Measurements from ENCODE around the gene SCO2. TPM values are rescaled to one million over a fixed set of nuclear protein-coding genes. Genes with fewer than 3 reads are reported as not detected.
A peak's percentile ranks its signal among the peaks of the same experiment; 100 is the strongest.

The SCO2 gene
- total and polyA plus RNA-seq, 9 of the 15 experiments (the other 6 are each of a cell fraction or from before 2014, with no cell fraction given) = 0.34 to 4.0 (median 1.1) TPM; not detected in 3

DNA sequence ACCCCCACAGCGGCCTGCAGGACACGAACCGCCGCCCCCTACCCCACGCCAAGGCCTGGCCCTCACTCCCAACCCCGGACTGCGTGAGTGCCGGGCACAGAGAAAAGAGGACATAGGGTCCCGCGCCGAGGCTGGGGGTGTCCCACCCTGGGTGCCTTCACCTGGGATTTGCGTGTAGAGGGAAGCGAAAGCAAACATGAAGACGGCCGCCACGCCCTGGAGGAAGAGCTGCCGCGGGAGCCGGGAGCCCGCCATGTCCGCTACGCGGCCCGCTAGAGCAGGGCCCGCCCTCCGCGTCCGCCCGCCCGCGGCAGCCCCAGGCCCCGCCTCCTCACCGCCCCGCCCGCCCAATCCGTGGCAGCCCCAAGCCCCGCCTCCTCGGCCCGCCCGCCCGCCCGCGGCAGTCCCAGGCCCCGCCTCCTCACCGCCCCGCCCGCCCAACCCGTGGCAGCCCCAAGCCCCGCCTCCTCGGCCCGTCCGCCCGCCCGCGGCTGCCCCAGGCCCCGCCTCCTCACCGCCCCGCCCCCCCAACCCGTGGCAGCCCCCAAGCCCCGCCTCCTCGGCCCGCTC is 17.9 kb downstream of the SCO2 start, which contains the start of gene LMF2 (continued):
- TF ChIP-seq, protein P1, sequence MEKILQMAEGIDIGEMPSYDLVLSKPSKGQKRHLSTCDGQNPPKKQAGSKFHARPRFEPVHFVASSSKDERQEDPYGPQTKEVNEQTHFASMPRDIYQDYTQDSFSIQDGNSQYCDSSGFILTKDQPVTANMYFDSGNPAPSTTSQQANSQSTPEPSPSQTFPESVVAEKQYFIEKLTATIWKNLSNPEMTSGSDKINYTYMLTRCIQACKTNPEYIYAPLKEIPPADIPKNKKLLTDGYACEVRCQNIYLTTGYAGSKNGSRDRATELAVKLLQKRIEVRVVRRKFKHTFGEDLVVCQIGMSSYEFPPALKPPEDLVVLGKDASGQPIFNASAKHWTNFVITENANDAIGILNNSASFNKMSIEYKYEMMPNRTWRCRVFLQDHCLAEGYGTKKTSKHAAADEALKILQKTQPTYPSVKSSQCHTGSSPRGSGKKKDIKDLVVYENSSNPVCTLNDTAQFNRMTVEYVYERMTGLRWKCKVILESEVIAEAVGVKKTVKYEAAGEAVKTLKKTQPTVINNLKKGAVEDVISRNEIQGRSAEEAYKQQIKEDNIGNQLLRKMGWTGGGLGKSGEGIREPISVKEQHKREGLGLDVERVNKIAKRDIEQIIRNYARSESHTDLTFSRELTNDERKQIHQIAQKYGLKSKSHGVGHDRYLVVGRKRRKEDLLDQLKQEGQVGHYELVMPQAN (IDR thresholded peaks at IDR 0.05; ENCODE audit: borderline replicate concordance) = peak; percentile 28; the same call in 1 of the 2 replicates
- TF ChIP-seq HMGN3 (IDR thresholded peaks at IDR 0.05; ENCODE audit: borderline replicate concordance, extremely low read depth, insufficient read length, low read depth, low read length) (no peak), HDAC1 (IDR thresholded peaks at IDR 0.05) (peak in 1 of 2 experiments; percentile 74; a peak in 2 of 4 replicates), POLR2G (IDR thresholded peaks at IDR 0.05; ENCODE audit: low read depth, low read length) (peak; percentile 11; the same call in 1 of the 2 replicates), POLR2B (IDR thresholded peaks at IDR 0.05; ENCODE audit: low read depth, partially characterized antibody) (peak; percentile 50), ZNF24 (IDR thresholded peaks at IDR 0.05) (no peak), POLR2A (conservative IDR thresholded peaks at IDR 0.05) (peak; percentile 13), ZNF436 (CRISPR knock-in tag; IDR thresholded peaks at IDR 0.05) (no peak), ZFP30 (CRISPR knock-in tag; IDR thresholded peaks at IDR 0.05; ENCODE audit: borderline replicate concordance) (no peak), SUPT5H (IDR thresholded peaks at IDR 0.05) (peak; percentile 41), KDM2B (CRISPR knock-in tag; IDR thresholded peaks at IDR 0.05) (0 out of 2 replicates have a peak, but pooled peaks have one; percentile 22), XRCC5 (IDR thresholded peaks at IDR 0.05; ENCODE audit: low read depth, low read length) (no peak), NUFIP1 (IDR thresholded peaks at IDR 0.05; ENCODE audit: partially characterized antibody) (no peak), PHF8 (IDR thresholded peaks at IDR 0.05; ENCODE audit: borderline replicate concordance, low read length) (peak; percentile 70; the same call in 1 of the 2 replicates), PPARD (CRISPR knock-in tag; IDR thresholded peaks at IDR 0.05) (no peak), CREM (IDR thresholded peaks at IDR 0.05; ENCODE audit: low read depth) (peak; percentile 33; the same call in 1 of the 2 replicates)
- TF ChIP-seq, protein P2, sequence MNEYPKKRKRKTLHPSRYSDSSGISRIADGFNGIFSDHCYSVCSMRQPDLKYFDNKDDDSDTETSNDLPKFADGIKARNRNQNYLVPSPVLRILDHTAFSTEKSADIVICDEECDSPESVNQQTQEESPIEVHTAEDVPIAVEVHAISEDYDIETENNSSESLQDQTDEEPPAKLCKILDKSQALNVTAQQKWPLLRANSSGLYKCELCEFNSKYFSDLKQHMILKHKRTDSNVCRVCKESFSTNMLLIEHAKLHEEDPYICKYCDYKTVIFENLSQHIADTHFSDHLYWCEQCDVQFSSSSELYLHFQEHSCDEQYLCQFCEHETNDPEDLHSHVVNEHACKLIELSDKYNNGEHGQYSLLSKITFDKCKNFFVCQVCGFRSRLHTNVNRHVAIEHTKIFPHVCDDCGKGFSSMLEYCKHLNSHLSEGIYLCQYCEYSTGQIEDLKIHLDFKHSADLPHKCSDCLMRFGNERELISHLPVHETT (CRISPR knock-in tag; conservative IDR thresholded peaks at IDR 0.05 in 1 of 2, IDR thresholded peaks at IDR 0.05 in 1 of 2) = no peak; a peak in 1 of 4 replicates
- TF ChIP-seq, protein P3, sequence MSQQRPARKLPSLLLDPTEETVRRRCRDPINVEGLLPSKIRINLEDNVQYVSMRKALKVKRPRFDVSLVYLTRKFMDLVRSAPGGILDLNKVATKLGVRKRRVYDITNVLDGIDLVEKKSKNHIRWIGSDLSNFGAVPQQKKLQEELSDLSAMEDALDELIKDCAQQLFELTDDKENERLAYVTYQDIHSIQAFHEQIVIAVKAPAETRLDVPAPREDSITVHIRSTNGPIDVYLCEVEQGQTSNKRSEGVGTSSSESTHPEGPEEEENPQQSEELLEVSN (IDR thresholded peaks at IDR 0.05; ENCODE audit: borderline replicate concordance in 1 of 2, extremely low read depth in 1 of 2, insufficient read depth in 1 of 2, insufficient read length in 1 of 2, low read depth in 1 of 2, low read length in 1 of 2, poor library complexity in 1 of 2, severe bottlenecking in 1 of 2) = peak in 1 of 2 experiments; percentile 18
